Measurements from ENCODE around the gene ARHGEF39. TPM values are rescaled to one million over a fixed set of nuclear protein-coding genes. Genes with fewer than 3 reads are reported as not detected.
A peak's percentile ranks its signal among the peaks of the same experiment; 100 is the strongest.

ARHGEF39 gene
- total and polyA plus RNA-seq, 2 experiments from 2014 or later, result 1.8 to 2.1 TPM

DNA sequence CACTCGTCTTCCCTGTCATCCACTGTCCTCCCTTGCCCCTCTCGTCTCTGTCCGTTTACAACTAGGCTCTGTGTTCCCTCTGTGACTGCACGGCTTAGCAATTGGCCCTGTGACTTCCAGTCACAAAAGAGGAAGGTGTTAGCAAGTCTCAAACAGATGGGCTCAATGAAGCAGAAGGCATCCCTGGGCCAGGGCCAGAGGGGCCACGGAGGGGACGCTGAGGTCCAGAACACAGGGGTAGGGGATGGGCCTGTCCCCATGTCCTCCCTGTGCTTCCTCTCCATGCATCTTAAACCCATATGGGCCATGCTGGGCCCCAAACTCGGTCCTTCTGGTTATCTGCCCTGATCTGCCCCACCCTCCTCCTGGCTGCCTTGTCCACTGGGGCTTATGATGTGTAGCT lies 46.7 kb downstream of the ARHGEF39 start, which contains the start of gene CD72:
TSS of gene CD72 (minus strand) at position 89 of the 403 bp plus-strand sequence. CDS start 110 bp downstream, outside the sequence.
- Histone ChIP-seq H3K27ac (no peak within 1 kb of the TSS), H3K79me2 (ENCODE audit: insufficient read depth) (no peaks in the 10 kb centered on the region), H3F3A (ENCODE audit: insufficient read depth) (no peaks in the 10 kb centered on the region), H3K4me2 (ENCODE audit: unreplicated experiment) (peak within 1 kb of the TSS; percentile 79), H3K36me3 (ENCODE audit: low read depth) (no peaks in the 10 kb centered on the region), H3K4me1 (ENCODE audit: insufficient read depth) (no peaks in the 10 kb centered on the region), H3K9ac (peak within 1 kb of the TSS; percentile 67), H3K4me3 (peak within 1 kb of the TSS; percentile 65), H3K9me2 (ENCODE audit: insufficient read depth) (no peaks in the 10 kb centered on the region), H3K9me3 (ENCODE audit: low read depth) (no peaks in the 10 kb centered on the region), H4K20me1 (ENCODE audit: insufficient read depth) (no peaks in the 10 kb centered on the region), H3K27me3 (replicated peaks; ENCODE audit: insufficient read depth) (no peaks in the 10 kb centered on the region), H2AFZ (peak within 1 kb of the TSS; percentile 94)
- DNase-seq, result no peak
- 79 to 80% methylated on average over 7 of the region's 7 CpGs for WGBS, 2 experiments (ENCODE audit: low coverage in 1 of 2, low lambda C conversion rate in 2 of 2, missing lambda C conversion rate in 2 of 2)
- no peak for TF ChIP-seq EZH2phosphoT487 (IDR thresholded peaks at IDR 0.05; ENCODE audit: insufficient read depth, low read depth)
- TF ChIP-seq EZH2 (IDR thresholded peaks at IDR 0.05; ENCODE audit: insufficient read depth, poor library complexity, severe bottlenecking), result no peak
- in situ Hi-C loops (cut with MboI), result loop anchor here (25.0 kb wide), 1 partner anchor 94 kb away; no protein-coding TSS in a partner anchor

DNA sequence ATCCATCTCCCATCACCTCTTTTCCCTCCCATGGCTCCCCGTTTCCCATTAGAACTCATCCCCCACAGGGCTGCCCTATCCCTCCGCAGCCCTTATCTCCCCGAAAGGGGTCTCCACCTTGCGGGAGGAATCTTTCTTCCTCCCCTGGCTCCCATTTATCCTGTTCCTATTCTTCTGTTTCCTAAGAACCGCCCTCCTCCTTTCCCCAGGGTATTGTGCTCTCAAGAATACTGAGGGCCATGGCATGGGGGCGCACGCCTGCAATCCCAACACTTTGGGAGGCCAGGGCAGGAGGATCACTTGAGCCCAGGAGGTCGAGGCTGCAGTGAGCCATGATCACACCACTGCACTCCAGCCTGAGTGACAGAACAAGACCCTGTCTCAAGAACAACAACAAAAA lies 47.4 kb downstream of the ARHGEF39 start:
- in situ Hi-C loops (cut with MboI), result loop anchor here (25.0 kb wide), 1 partner anchor 95 kb away; no protein-coding TSS in a partner anchor
- peak overlapping the region; percentile 79 for H3K4me2 ChIP-seq (ENCODE audit: unreplicated experiment)
- H2AFZ ChIP-seq, result peak overlapping the region; percentile 94

DNA sequence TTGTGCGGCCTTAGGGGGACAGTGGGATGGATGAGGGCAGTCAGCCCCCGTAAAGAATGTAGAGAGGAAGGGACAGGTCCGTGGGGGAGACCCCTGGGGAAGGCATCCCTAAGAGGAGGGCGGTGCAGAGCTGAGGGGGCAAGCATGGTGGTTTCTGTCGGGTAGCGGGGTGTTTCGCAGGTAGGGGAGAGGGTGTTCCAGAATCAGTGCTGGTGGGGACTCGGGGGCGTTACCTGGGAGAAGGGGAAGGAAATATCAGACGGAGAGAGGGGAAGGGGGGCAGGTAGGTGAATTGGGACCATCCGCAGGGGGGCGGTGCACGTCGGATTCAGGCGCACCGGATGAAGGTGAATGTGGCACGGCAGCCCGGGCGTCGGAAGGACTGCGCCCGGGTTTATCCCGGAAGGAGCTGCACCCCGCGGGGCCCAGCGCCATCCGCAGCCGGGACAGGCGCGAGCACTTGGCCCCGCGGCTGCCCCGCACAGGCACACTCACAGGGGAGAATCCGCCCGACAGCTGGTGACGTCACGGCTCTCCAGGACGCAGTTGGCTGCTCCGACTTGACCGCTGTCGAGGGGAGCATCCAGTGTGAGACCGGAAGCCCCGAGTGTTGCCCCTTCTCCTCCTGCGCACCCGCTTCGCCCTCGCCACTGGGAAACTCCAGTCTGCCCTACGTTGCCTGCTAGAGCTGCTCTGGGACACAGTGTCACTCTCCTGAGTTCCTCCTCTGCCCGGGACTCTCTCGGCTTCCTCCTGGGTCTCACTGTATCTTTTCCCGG lies 48.1 kb downstream of the ARHGEF39 start:
- Histone ChIP-seq H3K4me3 (peak overlapping the region; percentile 65), H3F3A (ENCODE audit: insufficient read depth) (no peaks in the 10 kb centered on the region), H2AFZ (peak overlapping the region; percentile 94), H3K9me3 (ENCODE audit: low read depth) (no peaks in the 10 kb centered on the region), H3K4me1 (ENCODE audit: insufficient read depth) (no peaks in the 10 kb centered on the region), H3K27me3 (replicated peaks; ENCODE audit: insufficient read depth) (no peaks in the 10 kb centered on the region), H4K20me1 (ENCODE audit: insufficient read depth) (no peaks in the 10 kb centered on the region), H3K4me2 (ENCODE audit: unreplicated experiment) (peak overlapping the region; percentile 79), H3K9ac (peak overlapping the region; percentile 67), H3K36me3 (ENCODE audit: low read depth) (no peaks in the 10 kb centered on the region), H3K9me2 (ENCODE audit: insufficient read depth) (no peaks in the 10 kb centered on the region), H3K27ac (no peak overlapping the region), H3K79me2 (ENCODE audit: insufficient read depth) (no peaks in the 10 kb centered on the region)
- 12 to 17% methylated on average over 34 to 50 of the region's 51 CpGs for WGBS, 2 experiments (ENCODE audit: low coverage in 1 of 2, low lambda C conversion rate in 2 of 2, missing lambda C conversion rate in 2 of 2)
- TF ChIP-seq EZH2phosphoT487 (IDR thresholded peaks at IDR 0.05; ENCODE audit: insufficient read depth, low read depth) (no peak), EZH2 (IDR thresholded peaks at IDR 0.05; ENCODE audit: insufficient read depth, poor library complexity, severe bottlenecking) (no peak)
- peak; percentile 79 for DNase-seq
- in situ Hi-C loops (cut with MboI), result loop anchor here (25.0 kb wide), 1 partner anchor 95 kb away; no protein-coding TSS in a partner anchor

More for the DNA sequence above, 47.4 kb downstream of the ARHGEF39 start:
- no peaks in the 10 kb centered on the region for H3F3A ChIP-seq (ENCODE audit: insufficient read depth)
- H3K9me2 ChIP-seq (ENCODE audit: insufficient read depth), result no peaks in the 10 kb centered on the region
- H3K79me2 ChIP-seq (ENCODE audit: insufficient read depth), result no peaks in the 10 kb centered on the region
- DNase-seq, result no peak
- H4K20me1 ChIP-seq (ENCODE audit: insufficient read depth), result no peaks in the 10 kb centered on the region
- H3K4me1 ChIP-seq (ENCODE audit: insufficient read depth), result no peaks in the 10 kb centered on the region
- no peak for TF ChIP-seq EZH2 (IDR thresholded peaks at IDR 0.05; ENCODE audit: insufficient read depth, poor library complexity, severe bottlenecking)
- no peak for TF ChIP-seq EZH2phosphoT487 (IDR thresholded peaks at IDR 0.05; ENCODE audit: insufficient read depth, low read depth)
- 53 to 65% methylated on average over 8 of the region's 8 CpGs for WGBS, 2 experiments (ENCODE audit: low coverage in 1 of 2, low lambda C conversion rate in 2 of 2, missing lambda C conversion rate in 2 of 2)
- peak overlapping the region; percentile 65; the same call in 1 of the 2 replicates for H3K4me3 ChIP-seq
- H3K9ac ChIP-seq, result peak overlapping the region; percentile 67
- H3K36me3 ChIP-seq (ENCODE audit: low read depth), result no peaks in the 10 kb centered on the region
- H3K9me3 ChIP-seq (ENCODE audit: low read depth), result no peaks in the 10 kb centered on the region
- H3K27me3 ChIP-seq (replicated peaks; ENCODE audit: insufficient read depth), result no peaks in the 10 kb centered on the region
- no peak overlapping the region for H3K27ac ChIP-seq

DNA sequence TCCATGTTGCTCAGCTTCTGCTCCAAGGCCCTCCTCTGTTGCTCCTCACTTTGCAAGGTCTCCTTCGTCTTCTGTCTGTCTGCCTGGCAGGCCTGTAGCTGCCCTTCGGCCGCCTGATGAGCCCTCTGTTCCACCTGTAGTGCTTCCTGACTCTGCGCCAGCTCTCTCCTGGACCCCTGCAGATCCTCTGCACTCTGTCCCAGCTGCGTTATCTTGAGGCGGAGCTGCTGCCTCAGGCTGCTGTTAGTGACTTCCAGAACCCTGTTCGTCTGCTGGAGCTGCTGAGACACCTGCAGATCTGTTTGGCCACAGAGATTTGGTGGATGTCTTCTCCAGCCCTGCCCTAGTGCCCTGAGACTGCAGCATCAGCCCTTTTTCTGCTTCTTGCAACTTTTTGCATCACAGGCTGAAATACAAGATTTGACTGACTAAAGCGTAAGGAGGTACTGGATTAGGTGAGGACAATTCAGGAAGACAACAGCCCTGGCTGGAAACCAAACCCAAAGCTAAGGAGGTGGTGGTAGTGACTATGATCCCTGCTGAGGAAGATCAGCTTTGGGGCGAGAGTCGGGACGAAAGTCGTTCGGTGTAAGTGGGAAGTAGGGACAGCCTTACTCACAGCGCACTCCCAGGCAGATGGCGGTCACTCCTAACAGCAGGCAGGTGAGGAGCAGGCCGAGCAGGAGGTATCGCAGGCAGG lies 48.9 kb downstream of the ARHGEF39 start:
- Histone ChIP-seq H2AFZ (peak overlapping the region; percentile 94; the same call in 1 of the 2 replicates), H3F3A (ENCODE audit: insufficient read depth) (no peaks in the 10 kb centered on the region), H3K79me2 (ENCODE audit: insufficient read depth) (no peaks in the 10 kb centered on the region), H3K36me3 (ENCODE audit: low read depth) (no peaks in the 10 kb centered on the region), H3K9ac (no peak overlapping the region), H3K27me3 (replicated peaks; ENCODE audit: insufficient read depth) (no peaks in the 10 kb centered on the region), H3K27ac (no peak overlapping the region), H3K4me3 (no peak overlapping the region), H3K9me3 (ENCODE audit: low read depth) (no peaks in the 10 kb centered on the region), H3K4me1 (ENCODE audit: insufficient read depth) (no peaks in the 10 kb centered on the region), H4K20me1 (ENCODE audit: insufficient read depth) (no peaks in the 10 kb centered on the region), H3K9me2 (ENCODE audit: insufficient read depth) (no peaks in the 10 kb centered on the region), H3K4me2 (ENCODE audit: unreplicated experiment) (peak overlapping the region; percentile 79)
- in situ Hi-C loops (cut with MboI), result loop anchor here (25.0 kb wide), 1 partner anchor 96 kb away; no protein-coding TSS in a partner anchor
- TF ChIP-seq EZH2 (IDR thresholded peaks at IDR 0.05; ENCODE audit: insufficient read depth, poor library complexity, severe bottlenecking) (no peak), EZH2phosphoT487 (IDR thresholded peaks at IDR 0.05; ENCODE audit: insufficient read depth, low read depth) (no peak)
- WGBS, 2 experiments (ENCODE audit: low coverage in 1 of 2, low lambda C conversion rate in 2 of 2, missing lambda C conversion rate in 2 of 2), result 90 to 92% methylated on average over 17 of the region's 17 CpGs
- no peak for DNase-seq
